SK-N-SH (cell line): ENCODE results near the gene ERCC6L.

Source experiments
- CTCF ChIP-seq: fragments of 200-600 bp; sonication (generic); IDR thresholded peaks from 2 replicates; pipeline ENCODE4 v1.6.1; 2017; ENCODE audit warnings: antibody characterized with exemption, mild to moderate bottlenecking, moderate library complexity
- EP300 ChIP-seq, 2 experiments: IDR thresholded peaks; 2 replicates each; pipeline versions ENCODE4 v1.4.0 to v1.6.1; 2012; ENCODE audit warnings: borderline replicate concordance in 1 of 2, low read depth in 1 of 2, low read length in 1 of 2
- EZH2phosphoT487 ChIP-seq: fragments of 200-600 bp; sonication (generic); IDR thresholded peaks from 2 replicates; pipeline ENCODE4 v1.6.1; 2017; ENCODE audit warnings: low read depth, mixed run types, mild to moderate bottlenecking, antibody characterized with exemption, moderate library complexity, borderline replicate concordance
- MXI1 ChIP-seq: IDR thresholded peaks from 2 replicates; pipeline ENCODE4 v1.6.1; 2012; ENCODE audit warnings: mild to moderate bottlenecking, low read depth, low read length, improper control_type of control experiment
- POLR2AphosphoS5 ChIP-seq: IDR thresholded peaks from 2 replicates; pipeline ENCODE4 v1.6.1; 2012; ENCODE audit warnings: low read depth, low read length
- RFX5 ChIP-seq: IDR thresholded peaks from 2 replicates; pipeline ENCODE4 v1.6.1; 2012; ENCODE audit warnings: mild to moderate bottlenecking, improper control_type of control experiment, low read length
- SMC3 ChIP-seq: IDR thresholded peaks from 2 replicates; pipeline ENCODE4 v1.6.1; 2012; ENCODE audit warnings: low read depth, low read length, improper control_type of control experiment
- TCF12 ChIP-seq: IDR thresholded peaks from 2 replicates; pipeline ENCODE4 v1.4.0; 2012
- USF1 ChIP-seq: IDR thresholded peaks from 2 replicates; pipeline ENCODE4 v1.4.0; 2012; ENCODE audit warnings: low read depth, borderline replicate concordance

GRCh38 chrX:72238183-72238582 lies 644 bp downstream of the ERCC6L start:
- TF ChIP-seq CTCF (no peak), POLR2AphosphoS5 (no peak), USF1 (no peak), SMC3 (no peak), MXI1 (no peak), RFX5 (no peak), EP300 (IDR thresholded peaks at IDR 0.05; ENCODE audit: borderline replicate concordance in 1 of 2, low read depth in 1 of 2, low read length in 1 of 2) (no peak), EZH2phosphoT487 (no peak), TCF12 (no peak)
